OCI-LY7 (cell line): ENCODE data around the gene SEMA3E. TPM values are rescaled to one million over a fixed set of nuclear protein-coding genes. Genes with fewer than 3 reads are reported as not detected.

ENCODE experiments used
- BruUV-seq: library from RNA; stranded (reverse); fragments of 400-500 nt; replicated peaks from 2 replicates; lab custom pipeline; 2021; lab: Mats Ljungman, UMichigan
- CTCF ChIA-PET: fragments of 300-600 bp; sonication (Branson Sonifier 250); formaldehyde crosslinking; loops from one replicate; lab custom pipeline; 2022; ENCODE audit warnings: antibody characterized with exemption; ENCODE audit not compliant: unreplicated experiment; lab: Charles Lee
- POLR2A ChIA-PET: fragments of 300-600 bp; sonication (Branson Sonifier 250); formaldehyde crosslinking; loops from one replicate; lab custom pipeline; 2022; ENCODE audit warnings: antibody characterized with exemption; lab: Charles Lee
- DNase-seq: peaks from one replicate; pipeline ENCODE4 v3.0.0-alpha.2; 2015; ENCODE audit warnings: low spot score
- H2AFZ ChIP-seq: fragments of 200-600 bp; sonication (generic), shearing (Covaris generic); 2 replicates; pipeline ENCODE4 v1.6.1; 2014; ENCODE audit warnings: mild to moderate bottlenecking, antibody characterized with exemption, low read length, moderate library complexity
- H3K27ac ChIP-seq: fragments of 200-600 bp; sonication (generic); 2 replicates; pipeline ENCODE4 v1.5.1; 2014; ENCODE audit warnings: mixed run types, low read depth, mild to moderate bottlenecking, moderate library complexity, low read length, inconsistent platforms; ENCODE audit not compliant: poor library complexity, severe bottlenecking
- H3K36me3 ChIP-seq: fragments of 200-600 bp; sonication (generic); 2 replicates; pipeline ENCODE4 v1.6.1; 2014; ENCODE audit warnings: mild to moderate bottlenecking, antibody characterized with exemption, low read length, moderate library complexity, mixed read lengths; ENCODE audit not compliant: insufficient read depth
- H3K4me1 ChIP-seq: fragments of 200-600 bp; sonication (generic); 2 replicates; pipeline ENCODE4 v1.5.1; 2014; ENCODE audit warnings: mild to moderate bottlenecking, low read length; ENCODE audit not compliant: insufficient read depth, poor library complexity, severe bottlenecking
- H3K4me2 ChIP-seq: fragments of 200-600 bp; sonication (generic); 2 replicates; pipeline ENCODE4 v1.6.1; 2014; ENCODE audit warnings: mild to moderate bottlenecking, low read length
- H3K4me3 ChIP-seq: fragments of 200-600 bp; sonication (generic); 2 replicates; pipeline ENCODE4 v1.5.1; 2014; ENCODE audit warnings: mild to moderate bottlenecking, low read depth, low read length; ENCODE audit not compliant: poor library complexity, severe bottlenecking
- H3K79me2 ChIP-seq: fragments of 200-600 bp; sonication (generic); 2 replicates; pipeline ENCODE4 v1.6.1; 2016; ENCODE audit warnings: low read depth, mild to moderate bottlenecking, low read length, moderate library complexity, mixed read lengths; ENCODE audit not compliant: insufficient read depth
- H3K9me2 ChIP-seq: fragments of 200-600 bp; sonication (generic); 2 replicates; pipeline ENCODE4 v1.6.1; 2016; ENCODE audit warnings: mild to moderate bottlenecking, low read length, mixed read lengths; ENCODE audit not compliant: insufficient read depth
- H3K9me3 ChIP-seq: fragments of 200-600 bp; sonication (generic); 2 replicates; pipeline ENCODE4 v1.6.1; 2014; ENCODE audit warnings: mild to moderate bottlenecking, mixed run types, low read length, mixed read lengths
- H4K20me1 ChIP-seq: fragments of 200-600 bp; sonication (generic); 2 replicates; pipeline ENCODE4 v1.6.1; 2014; ENCODE audit warnings: mild to moderate bottlenecking, antibody characterized with exemption, low read length, moderate library complexity, mixed read lengths; ENCODE audit not compliant: insufficient read depth
- EZH2phosphoT487 ChIP-seq: fragments of 200-600 bp; sonication (generic); IDR thresholded peaks from 2 replicates; pipeline ENCODE4 v1.6.1; 2018; ENCODE audit warnings: low read depth, borderline replicate concordance, mild to moderate bottlenecking, mixed run types, antibody characterized with exemption, low read length, moderate library complexity, mixed read lengths
- intact Hi-C: fragments of 100-400 bp; cut with micrococcal nuclease; formaldehyde crosslinking; loops from one replicate; pipeline ENCODE4 v1.10.0; 2022; ENCODE audit not compliant: unreplicated experiment
- total RNA-seq, 2 experiments: library from RNA; depleted of rRNA in 1 of 2; stranded (reverse); fragments of >200 nt in 1 of 2; shearing (Covaris generic) in 1 of 2; gene quantifications; 2 replicates each; pipeline ENCODE4 v1.2.3, GENCODE V29; 2014 to 2022
- TF ChIP-seq, protein P1 (sequence below): fragments of 200-600 bp; sonication (generic); conservative IDR thresholded peaks from 2 replicates; pipeline ENCODE4 v1.5.1; 2014; ENCODE audit warnings: mild to moderate bottlenecking, antibody characterized with exemption, low read length, moderate library complexity, mixed read lengths

Gene SEMA3E
- total RNA-seq, 2 experiments from 2014 or later: 0.06 TPM; not detected in 1

DNA sequence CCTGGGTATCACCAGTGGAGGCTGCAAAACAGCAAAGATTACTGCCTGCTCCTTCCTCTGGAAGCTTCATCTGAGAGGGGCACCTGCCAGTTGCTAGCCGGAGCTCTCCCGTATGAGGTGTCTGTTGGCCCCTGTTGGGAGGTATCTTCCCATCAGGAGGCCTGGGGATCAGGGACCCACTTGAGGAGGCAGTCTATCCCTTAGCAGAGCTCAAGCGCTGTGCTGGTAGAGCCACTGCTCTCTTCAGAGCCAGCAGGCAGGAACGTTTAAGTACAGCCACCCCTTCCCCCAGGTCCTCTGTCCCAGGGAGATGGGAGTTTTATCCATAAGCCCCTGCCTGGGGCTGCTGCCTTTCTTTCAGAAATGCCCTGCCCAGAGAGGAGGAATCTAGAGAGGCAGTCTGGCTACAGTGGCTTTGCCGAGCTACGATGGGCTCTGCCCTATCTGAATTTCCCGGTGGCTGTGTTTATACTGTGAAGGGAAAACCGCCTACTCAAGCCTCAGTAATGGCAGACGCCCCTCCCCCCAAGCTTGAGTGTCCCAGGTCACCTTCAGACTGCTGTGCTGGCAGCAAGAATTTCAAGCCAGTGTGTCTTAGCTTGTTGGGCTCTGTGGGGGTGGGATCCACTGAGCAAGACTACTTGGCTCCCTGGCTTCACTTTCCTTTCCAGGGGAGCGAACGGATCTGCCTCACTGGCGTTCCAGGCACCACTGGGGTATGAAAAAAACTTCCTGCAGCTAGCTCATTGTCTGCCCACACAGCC lies 19.6 kb downstream of the SEMA3E start:
- H3K4me3 ChIP-seq: no peak overlapping the region
- H3K79me2 ChIP-seq: no peaks in the 10 kb centered on the region
- TF ChIP-seq, protein P1, sequence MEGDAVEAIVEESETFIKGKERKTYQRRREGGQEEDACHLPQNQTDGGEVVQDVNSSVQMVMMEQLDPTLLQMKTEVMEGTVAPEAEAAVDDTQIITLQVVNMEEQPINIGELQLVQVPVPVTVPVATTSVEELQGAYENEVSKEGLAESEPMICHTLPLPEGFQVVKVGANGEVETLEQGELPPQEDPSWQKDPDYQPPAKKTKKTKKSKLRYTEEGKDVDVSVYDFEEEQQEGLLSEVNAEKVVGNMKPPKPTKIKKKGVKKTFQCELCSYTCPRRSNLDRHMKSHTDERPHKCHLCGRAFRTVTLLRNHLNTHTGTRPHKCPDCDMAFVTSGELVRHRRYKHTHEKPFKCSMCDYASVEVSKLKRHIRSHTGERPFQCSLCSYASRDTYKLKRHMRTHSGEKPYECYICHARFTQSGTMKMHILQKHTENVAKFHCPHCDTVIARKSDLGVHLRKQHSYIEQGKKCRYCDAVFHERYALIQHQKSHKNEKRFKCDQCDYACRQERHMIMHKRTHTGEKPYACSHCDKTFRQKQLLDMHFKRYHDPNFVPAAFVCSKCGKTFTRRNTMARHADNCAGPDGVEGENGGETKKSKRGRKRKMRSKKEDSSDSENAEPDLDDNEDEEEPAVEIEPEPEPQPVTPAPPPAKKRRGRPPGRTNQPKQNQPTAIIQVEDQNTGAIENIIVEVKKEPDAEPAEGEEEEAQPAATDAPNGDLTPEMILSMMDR: no peak
- no peak for TF ChIP-seq EZH2phosphoT487
- no peaks in the 10 kb centered on the region for H3K4me1 ChIP-seq
- H3K9me3 ChIP-seq: no peaks in the 10 kb centered on the region
- DNase-seq: no peak
- ChIA-PET CTCF (no interaction called here), POLR2A (interaction anchor here (0.6 kb wide), 1 partner anchor 26 kb away, joined by 3 read pairs; no protein-coding TSS in a partner anchor)
- no peak overlapping the region for H3K4me2 ChIP-seq
- no peaks in the 10 kb centered on the region for H3K36me3 ChIP-seq
- H4K20me1 ChIP-seq: no peaks in the 10 kb centered on the region
- intact Hi-C loops: no loop called here
- H3K9me2 ChIP-seq: no peaks in the 10 kb centered on the region
- no TSS peak for BruUV-seq
- H2AFZ ChIP-seq: no peak overlapping the region
- H3K27ac ChIP-seq: no peak overlapping the region

GRCh38 chr7:83617858-83618257 lies 31.1 kb downstream of the SEMA3E start:
- CTCF ChIA-PET: no interaction called here
- H3K79me2 ChIP-seq: no peaks in the 10 kb centered on the region
- H2AFZ ChIP-seq: no peak overlapping the region
- intact Hi-C loops: no loop called here
- H4K20me1 ChIP-seq: no peaks in the 10 kb centered on the region
- POLR2A ChIA-PET: interaction anchor here (1.0 kb wide), 1 partner anchor 20 kb away, joined by 3 read pairs; no protein-coding TSS in a partner anchor
- no peak for TF ChIP-seq EZH2phosphoT487
- TF ChIP-seq, protein P1: no peak
- no peak overlapping the region for H3K4me2 ChIP-seq
- H3K27ac ChIP-seq: no peak overlapping the region
- no peaks in the 10 kb centered on the region for H3K9me3 ChIP-seq
- no peaks in the 10 kb centered on the region for H3K36me3 ChIP-seq
- no peak for DNase-seq
- no peaks in the 10 kb centered on the region for H3K9me2 ChIP-seq
- no peaks in the 10 kb centered on the region for H3K4me1 ChIP-seq
- BruUV-seq: no TSS peak
- H3K4me3 ChIP-seq: no peak overlapping the region

DNA sequence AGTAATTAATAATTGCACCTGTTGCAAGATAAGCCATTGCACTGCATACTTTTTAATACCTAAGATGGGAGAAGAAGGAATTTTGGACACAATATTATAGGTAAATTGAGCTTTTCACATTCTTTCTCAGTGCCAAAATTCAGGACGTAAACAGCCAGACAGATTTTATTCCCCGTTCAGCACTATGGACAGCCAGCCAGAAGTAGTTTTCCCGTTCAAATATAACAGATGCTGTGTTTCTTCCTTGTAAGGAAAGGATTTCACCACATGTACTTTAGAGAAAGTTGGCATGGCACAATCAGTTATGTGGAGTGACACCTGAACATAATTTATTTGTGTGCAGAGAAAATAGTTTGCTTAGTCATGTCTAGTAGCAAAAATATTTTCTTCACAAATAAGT lies 34.8 kb downstream of the SEMA3E start:
- no peaks in the 10 kb centered on the region for H4K20me1 ChIP-seq
- no peak overlapping the region for H3K4me3 ChIP-seq
- ChIA-PET POLR2A (interaction anchor here (0.5 kb wide), 1 partner anchor 125 kb away, joined by 6 read pairs; no protein-coding TSS in a partner anchor), CTCF (no interaction called here)
- H3K9me3 ChIP-seq: no peaks in the 10 kb centered on the region
- no peaks in the 10 kb centered on the region for H3K36me3 ChIP-seq
- TF ChIP-seq, protein P1: no peak
- TF ChIP-seq EZH2phosphoT487: no peak
- H3K4me2 ChIP-seq: no peak overlapping the region
- H3K27ac ChIP-seq: no peak overlapping the region
- BruUV-seq: no TSS peak
- no peaks in the 10 kb centered on the region for H3K4me1 ChIP-seq
- no peaks in the 10 kb centered on the region for H3K79me2 ChIP-seq
- H2AFZ ChIP-seq: no peak overlapping the region
- DNase-seq: no peak
- intact Hi-C loops: no loop called here
- no peaks in the 10 kb centered on the region for H3K9me2 ChIP-seq
